Measurements from ENCODE around the gene CAMKMT.
A peak's percentile ranks its signal among the peaks of the same experiment; 100 is the strongest.

The CAMKMT gene

DNA sequence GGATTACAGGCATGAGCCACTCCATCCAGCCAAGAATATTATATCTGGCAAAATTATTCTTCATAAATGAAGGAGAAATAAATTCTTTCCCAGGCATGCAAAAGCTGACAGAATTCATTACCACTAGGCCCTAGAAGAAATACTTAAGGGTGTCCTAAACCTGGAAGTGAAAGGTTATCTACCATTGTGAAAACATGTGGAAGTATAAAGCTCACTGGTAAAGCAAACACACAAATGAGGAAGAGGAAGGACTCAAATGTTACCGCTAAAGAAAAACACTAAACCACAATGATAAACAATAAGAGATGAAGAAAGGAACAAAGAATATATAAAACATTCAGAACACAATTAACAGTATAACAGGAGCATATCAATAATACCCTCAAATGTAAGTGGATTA lies 171.8 kb downstream of the CAMKMT start:
- Histone ChIP-seq H3K4me1 (ENCODE audit: control insufficient read depth, insufficient read depth, low read length) (no peaks in the 10 kb centered on the region), H3K4me3 (ENCODE audit: low read depth, low read length) (no peak overlapping the region), H3K27me3 (ENCODE audit: control insufficient read depth, insufficient read depth, low read length) (no peaks in the 10 kb centered on the region), H3K9ac (ENCODE audit: low read length) (no peak overlapping the region), H3K27ac (ENCODE audit: low read depth, low read length) (no peak overlapping the region), H3K36me3 (ENCODE audit: control insufficient read depth, insufficient read depth, low read length) (no peaks in the 10 kb centered on the region), H3K9me3 (ENCODE audit: control insufficient read depth, insufficient read depth, low read depth, low read length) (no peaks in the 10 kb centered on the region)

DNA sequence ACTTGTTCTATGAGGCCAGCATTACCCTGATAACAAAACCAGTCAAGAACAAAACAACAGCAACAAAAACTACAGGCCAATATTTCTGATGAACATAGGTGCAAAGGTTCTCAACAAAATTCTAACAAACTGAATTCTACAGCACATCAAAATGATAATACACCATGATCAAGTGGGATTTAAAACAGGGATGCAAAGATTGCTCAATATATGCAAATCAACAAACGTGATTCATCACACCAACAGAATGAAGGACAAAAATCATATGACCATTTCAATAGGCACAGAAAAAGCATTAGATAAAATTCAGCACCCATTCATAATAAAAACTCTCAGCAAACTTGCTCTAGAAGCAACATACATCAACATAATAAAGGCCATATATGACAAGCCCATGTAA lies 173.6 kb downstream of the CAMKMT start:
- no peaks in the 10 kb centered on the region for H3K27me3 ChIP-seq (ENCODE audit: control insufficient read depth, insufficient read depth, low read length)
- no peak overlapping the region for H3K27ac ChIP-seq (ENCODE audit: low read depth, low read length)
- H3K9me3 ChIP-seq (ENCODE audit: control insufficient read depth, insufficient read depth, low read depth, low read length): no peaks in the 10 kb centered on the region
- H3K9ac ChIP-seq (ENCODE audit: low read length): no peak overlapping the region
- H3K4me3 ChIP-seq (ENCODE audit: low read depth, low read length): no peak overlapping the region
- H3K36me3 ChIP-seq (ENCODE audit: control insufficient read depth, insufficient read depth, low read length): no peaks in the 10 kb centered on the region
- H3K4me1 ChIP-seq (ENCODE audit: control insufficient read depth, insufficient read depth, low read length): no peaks in the 10 kb centered on the region

DNA sequence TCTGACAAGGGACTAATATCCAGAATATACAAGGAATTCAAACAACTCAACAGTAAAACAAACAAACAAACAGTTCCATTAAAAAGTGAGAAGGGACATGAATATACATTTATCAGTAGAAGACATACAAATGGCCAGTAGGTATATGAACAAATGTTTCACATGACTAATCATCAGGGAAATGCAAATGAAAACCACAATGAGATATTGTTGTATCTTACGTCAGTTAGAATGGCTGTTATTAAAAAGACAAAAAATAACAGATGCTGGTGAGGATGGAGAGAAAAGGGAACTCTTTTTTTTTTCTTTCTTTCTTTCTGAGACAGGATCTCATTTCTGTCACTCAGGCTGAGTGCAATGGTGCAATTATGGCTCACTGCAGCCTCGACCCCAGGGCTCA lies 175.5 kb downstream of the CAMKMT start:
- no peak overlapping the region for H3K9ac ChIP-seq (ENCODE audit: low read length)
- H3K4me1 ChIP-seq (ENCODE audit: control insufficient read depth, insufficient read depth, low read length): peaks cover 3% of the 10 kb centered on the region; the same call in 1 of the 2 replicates
- H3K36me3 ChIP-seq (ENCODE audit: control insufficient read depth, insufficient read depth, low read length): no peaks in the 10 kb centered on the region
- H3K9me3 ChIP-seq (ENCODE audit: control insufficient read depth, insufficient read depth, low read depth, low read length): no peaks in the 10 kb centered on the region
- no peak overlapping the region for H3K4me3 ChIP-seq (ENCODE audit: low read depth, low read length)
- H3K27ac ChIP-seq (ENCODE audit: low read depth, low read length): no peak overlapping the region
- H3K27me3 ChIP-seq (ENCODE audit: control insufficient read depth, insufficient read depth, low read length): no peaks in the 10 kb centered on the region

DNA sequence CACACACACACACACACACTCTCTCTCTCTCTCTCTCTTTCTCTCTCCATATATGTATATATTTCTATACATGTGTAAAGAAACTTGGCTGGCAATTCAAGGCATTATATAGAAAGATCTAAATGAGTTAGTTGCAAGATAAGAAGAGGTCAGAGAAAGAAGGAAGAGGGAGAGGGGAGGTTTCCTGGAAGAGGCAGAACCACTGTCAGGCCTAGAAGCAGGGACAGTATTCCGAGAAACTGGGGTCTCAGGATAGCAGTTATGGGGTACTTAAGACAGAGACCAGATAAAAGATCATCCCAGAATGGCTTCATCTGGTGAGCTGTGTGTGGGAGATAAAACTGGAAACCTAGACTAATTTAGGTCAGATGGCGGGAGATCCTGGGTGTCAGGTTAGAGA lies 180.8 kb downstream of the CAMKMT start:
- H3K4me3 ChIP-seq (ENCODE audit: low read depth, low read length): no peak overlapping the region
- H3K27ac ChIP-seq (ENCODE audit: low read depth, low read length): no peak overlapping the region; the same call in 1 of the 2 replicates
- H3K36me3 ChIP-seq (ENCODE audit: control insufficient read depth, insufficient read depth, low read length): no peaks in the 10 kb centered on the region
- no peak overlapping the region for H3K9ac ChIP-seq (ENCODE audit: low read length)
- no peaks in the 10 kb centered on the region for H3K27me3 ChIP-seq (ENCODE audit: control insufficient read depth, insufficient read depth, low read length)
- peaks cover 52% of the 10 kb centered on the region for H3K4me1 ChIP-seq (ENCODE audit: control insufficient read depth, insufficient read depth, low read length)
- H3K9me3 ChIP-seq (ENCODE audit: control insufficient read depth, insufficient read depth, low read depth, low read length): no peaks in the 10 kb centered on the region

DNA sequence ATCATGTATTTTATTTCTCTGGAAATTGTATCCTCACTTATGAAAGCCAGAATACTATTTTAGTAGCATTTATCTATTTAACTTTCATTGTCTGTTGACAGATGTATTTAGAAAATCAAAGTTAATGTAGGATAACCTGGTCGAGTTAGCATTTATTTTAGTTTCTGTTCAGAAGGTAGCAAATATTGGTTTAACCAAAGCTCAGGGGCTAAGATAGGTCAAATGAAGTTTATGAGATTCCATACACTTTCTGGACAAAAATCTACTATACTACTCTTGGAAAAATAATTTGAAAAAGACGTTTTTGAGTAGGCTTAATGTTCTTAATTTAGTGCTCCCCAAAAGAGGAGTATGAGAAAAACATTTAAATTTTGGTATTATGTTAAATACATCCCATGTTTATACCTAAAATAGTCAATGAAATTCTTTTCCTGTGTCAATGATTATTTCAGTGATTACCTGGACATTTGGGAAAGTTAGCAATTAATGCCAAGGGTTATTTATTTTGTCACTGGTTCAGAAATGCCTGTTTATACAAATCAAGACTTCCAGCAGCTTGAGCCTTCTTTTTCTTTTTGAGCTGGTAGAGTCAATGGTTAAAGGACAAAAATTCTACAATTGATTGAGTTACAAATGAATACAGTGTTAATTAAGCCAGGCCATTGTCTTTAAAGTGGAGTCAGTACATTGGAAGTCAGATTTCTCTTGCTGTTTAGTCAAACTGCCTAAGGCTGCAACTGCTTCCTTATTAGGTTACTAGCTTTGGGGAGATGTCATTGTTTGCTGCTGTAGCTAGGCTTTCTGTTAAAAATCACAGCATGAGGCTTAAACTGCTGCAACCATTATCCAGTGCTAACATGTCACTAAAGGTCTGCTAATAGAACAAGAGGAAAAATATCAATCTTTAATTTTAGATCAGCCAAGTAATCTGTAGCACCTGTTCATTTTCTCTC lies 182.3 kb downstream of the CAMKMT start:
- Histone ChIP-seq H3K4me1 (ENCODE audit: control insufficient read depth, insufficient read depth, low read length) (peaks cover 68% of the 10 kb centered on the region), H3K9me3 (ENCODE audit: control insufficient read depth, insufficient read depth, low read depth, low read length) (no peaks in the 10 kb centered on the region), H3K27ac (ENCODE audit: low read depth, low read length) (peak overlapping the region; percentile 88), H3K36me3 (ENCODE audit: control insufficient read depth, insufficient read depth, low read length) (no peaks in the 10 kb centered on the region), H3K4me3 (ENCODE audit: low read depth, low read length) (0 out of 2 replicates have a peak overlapping the region, but pooled peaks have one; percentile 16), H3K9ac (ENCODE audit: low read length) (peak overlapping the region; percentile 4), H3K27me3 (ENCODE audit: control insufficient read depth, insufficient read depth, low read length) (no peaks in the 10 kb centered on the region)

DNA sequence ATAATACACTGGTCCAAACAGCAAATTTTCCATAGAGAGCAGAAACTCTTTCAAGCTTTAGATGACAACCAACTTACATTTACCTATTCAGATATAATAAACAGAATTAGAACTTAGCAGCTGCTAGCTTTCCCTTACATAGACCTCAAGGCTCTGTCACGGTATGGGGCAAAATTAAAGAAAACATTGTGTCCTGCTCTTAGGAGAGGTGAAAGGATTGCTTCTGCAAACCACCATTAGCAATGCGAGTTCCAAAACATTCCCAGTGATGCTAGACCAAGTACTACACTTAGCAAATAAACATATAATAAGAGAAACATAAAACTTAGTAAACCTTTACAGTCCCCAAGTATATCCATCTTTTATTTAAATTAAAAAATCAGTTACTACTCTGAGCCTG lies 183.3 kb downstream of the CAMKMT start:
- H3K9me3 ChIP-seq (ENCODE audit: control insufficient read depth, insufficient read depth, low read depth, low read length): no peaks in the 10 kb centered on the region
- no peaks in the 10 kb centered on the region for H3K27me3 ChIP-seq (ENCODE audit: control insufficient read depth, insufficient read depth, low read length)
- peak overlapping the region; percentile 29 for H3K4me3 ChIP-seq (ENCODE audit: low read depth, low read length)
- H3K27ac ChIP-seq (ENCODE audit: low read depth, low read length): peak overlapping the region; percentile 88
- no peaks in the 10 kb centered on the region for H3K36me3 ChIP-seq (ENCODE audit: control insufficient read depth, insufficient read depth, low read length)
- peaks cover 74% of the 10 kb centered on the region for H3K4me1 ChIP-seq (ENCODE audit: control insufficient read depth, insufficient read depth, low read length)
- H3K9ac ChIP-seq (ENCODE audit: low read length): no peak overlapping the region

DNA sequence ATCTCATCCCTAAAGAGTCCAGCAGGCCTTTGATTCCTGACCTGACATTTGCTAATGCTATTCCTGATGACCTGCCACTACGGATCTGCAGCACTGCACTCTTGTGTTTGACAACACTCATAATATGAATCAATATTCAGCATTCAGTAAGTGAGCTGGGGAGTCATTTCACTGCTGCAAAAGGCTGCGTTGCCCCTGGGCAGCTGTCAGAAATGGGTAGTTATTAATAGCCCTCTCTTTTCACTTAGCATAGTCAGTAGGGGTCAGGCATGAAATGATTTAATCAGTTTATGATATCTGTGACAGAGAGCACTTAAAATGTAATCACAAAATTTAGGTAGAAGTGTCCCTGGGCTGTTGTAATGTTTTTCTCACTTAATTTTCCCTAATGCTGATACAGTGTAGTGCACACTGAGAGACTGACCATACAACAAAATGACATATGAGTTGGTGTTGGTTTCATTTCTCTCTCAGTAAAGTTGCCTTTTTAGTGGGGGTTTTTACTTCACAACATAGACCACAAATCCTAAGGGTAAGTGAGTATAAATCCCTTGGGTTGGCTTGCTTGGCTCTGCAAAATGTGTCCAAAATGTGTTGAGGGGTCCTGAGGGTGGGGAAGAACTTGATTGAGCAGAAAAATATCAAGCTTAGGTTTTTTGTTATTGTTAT lies 184.8 kb downstream of the CAMKMT start:
- H3K4me1 ChIP-seq (ENCODE audit: control insufficient read depth, insufficient read depth, low read length): peaks cover 74% of the 10 kb centered on the region
- no peak overlapping the region for H3K9ac ChIP-seq (ENCODE audit: low read length)
- no peak overlapping the region for H3K27ac ChIP-seq (ENCODE audit: low read depth, low read length)
- no peak overlapping the region for H3K4me3 ChIP-seq (ENCODE audit: low read depth, low read length)
- no peaks in the 10 kb centered on the region for H3K9me3 ChIP-seq (ENCODE audit: control insufficient read depth, insufficient read depth, low read depth, low read length)
- H3K36me3 ChIP-seq (ENCODE audit: control insufficient read depth, insufficient read depth, low read length): no peaks in the 10 kb centered on the region
- no peaks in the 10 kb centered on the region for H3K27me3 ChIP-seq (ENCODE audit: control insufficient read depth, insufficient read depth, low read length)

DNA sequence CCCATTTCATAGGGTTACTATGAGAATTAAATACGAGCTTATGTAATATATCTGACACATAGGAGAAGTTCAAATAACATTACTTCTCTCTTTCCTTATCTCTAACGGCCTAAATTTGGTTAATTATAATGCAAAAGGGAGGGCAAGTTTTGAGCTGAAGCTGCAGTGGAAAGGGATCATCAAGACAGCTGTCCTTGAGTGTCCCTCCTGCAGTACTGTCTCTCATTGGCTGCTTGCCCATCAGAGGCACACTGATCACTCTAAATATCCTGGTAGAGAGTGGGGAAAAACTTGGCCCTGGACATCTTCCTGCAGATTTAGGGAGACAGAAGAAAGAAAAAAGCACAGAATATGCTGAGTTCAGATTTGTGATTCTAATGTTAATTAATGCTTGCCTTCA lies 186.0 kb downstream of the CAMKMT start:
- no peaks in the 10 kb centered on the region for H3K27me3 ChIP-seq (ENCODE audit: control insufficient read depth, insufficient read depth, low read length)
- no peaks in the 10 kb centered on the region for H3K9me3 ChIP-seq (ENCODE audit: control insufficient read depth, insufficient read depth, low read depth, low read length)
- no peak overlapping the region for H3K9ac ChIP-seq (ENCODE audit: low read length)
- H3K4me1 ChIP-seq (ENCODE audit: control insufficient read depth, insufficient read depth, low read length): peaks cover 67% of the 10 kb centered on the region
- no peaks in the 10 kb centered on the region for H3K36me3 ChIP-seq (ENCODE audit: control insufficient read depth, insufficient read depth, low read length)
- H3K27ac ChIP-seq (ENCODE audit: low read depth, low read length): no peak overlapping the region
- H3K4me3 ChIP-seq (ENCODE audit: low read depth, low read length): no peak overlapping the region

DNA sequence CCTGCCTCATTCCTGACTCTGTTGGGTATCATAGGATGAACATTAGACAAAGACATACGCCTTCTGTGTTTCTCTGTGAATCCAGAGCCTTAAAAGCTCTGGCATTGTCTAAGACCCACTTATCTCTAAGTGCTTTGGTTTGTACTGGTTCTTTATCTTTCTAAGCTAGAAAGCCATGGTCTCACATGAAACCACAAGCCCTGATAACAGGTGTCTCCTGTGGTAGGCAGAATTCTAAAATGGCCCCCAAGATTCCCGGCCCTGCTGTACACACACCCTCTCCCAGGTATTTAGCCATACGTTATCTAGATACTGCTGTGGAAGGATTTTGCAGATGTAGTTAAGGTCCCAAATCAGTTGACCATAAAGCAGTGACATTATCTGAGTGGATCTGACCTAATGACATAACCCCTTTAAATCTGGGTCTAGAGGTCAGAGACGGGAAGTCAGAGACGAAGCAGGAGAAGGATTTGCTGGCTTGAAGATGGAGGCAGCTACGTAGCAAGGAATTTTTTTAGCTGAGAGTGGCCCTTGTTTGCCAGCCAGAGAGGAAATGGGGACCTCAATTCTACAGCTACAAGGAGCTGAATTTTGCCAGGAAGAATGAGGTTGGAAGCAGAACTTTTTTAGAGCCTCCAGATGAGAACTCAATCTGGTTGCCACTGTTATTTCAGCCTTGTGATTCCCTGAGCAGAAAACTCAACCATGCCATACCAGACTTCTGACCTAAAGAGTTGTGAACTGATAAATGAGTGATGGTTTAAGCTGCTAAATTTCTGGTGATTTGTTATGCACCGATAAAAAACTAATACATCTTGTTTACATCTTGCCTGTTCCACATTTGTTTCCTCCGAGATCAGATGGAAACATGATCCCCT lies 186.7 kb downstream of the CAMKMT start:
- peak overlapping the region; percentile 56 for H3K27ac ChIP-seq (ENCODE audit: low read depth, low read length)
- H3K27me3 ChIP-seq (ENCODE audit: control insufficient read depth, insufficient read depth, low read length): no peaks in the 10 kb centered on the region
- no peaks in the 10 kb centered on the region for H3K9me3 ChIP-seq (ENCODE audit: control insufficient read depth, insufficient read depth, low read depth, low read length)
- no peak overlapping the region for H3K9ac ChIP-seq (ENCODE audit: low read length)
- H3K4me3 ChIP-seq (ENCODE audit: low read depth, low read length): no peak overlapping the region
- peaks cover 60% of the 10 kb centered on the region for H3K4me1 ChIP-seq (ENCODE audit: control insufficient read depth, insufficient read depth, low read length)
- no peaks in the 10 kb centered on the region for H3K36me3 ChIP-seq (ENCODE audit: control insufficient read depth, insufficient read depth, low read length)

DNA sequence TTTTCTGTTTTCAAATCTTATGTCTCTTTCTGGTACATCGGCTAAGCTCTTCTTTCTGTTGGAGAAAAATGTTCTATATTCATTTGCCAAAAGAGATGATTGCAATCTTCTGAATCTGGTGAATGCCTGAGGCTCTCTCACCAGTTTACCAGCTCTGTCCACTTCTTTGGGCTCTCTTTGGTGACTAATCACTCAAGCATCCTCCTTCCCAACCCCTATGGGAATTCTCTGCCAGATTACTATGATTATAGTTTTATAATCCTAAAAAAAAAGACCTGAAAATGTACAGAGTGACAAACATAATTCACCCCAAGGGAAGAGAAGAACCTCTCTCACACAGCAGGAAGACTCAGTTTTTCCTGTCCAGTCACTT lies 187.3 kb downstream of the CAMKMT start:
- Histone ChIP-seq H3K4me1 (ENCODE audit: control insufficient read depth, insufficient read depth, low read length) (peaks cover 53% of the 10 kb centered on the region), H3K9ac (ENCODE audit: low read length) (no peak overlapping the region), H3K27ac (ENCODE audit: low read depth, low read length) (peak overlapping the region; percentile 56)

More for the DNA sequence above, 187.3 kb downstream of the CAMKMT start:
- Histone ChIP-seq H3K4me3 (ENCODE audit: low read depth, low read length) (no peak overlapping the region), H3K27me3 (ENCODE audit: control insufficient read depth, insufficient read depth, low read length) (no peaks in the 10 kb centered on the region), H3K36me3 (ENCODE audit: control insufficient read depth, insufficient read depth, low read length) (no peaks in the 10 kb centered on the region), H3K9me3 (ENCODE audit: control insufficient read depth, insufficient read depth, low read depth, low read length) (no peaks in the 10 kb centered on the region)
